ENCODE results near the gene CISD2.
A peak's percentile ranks its signal among the peaks of the same experiment; 100 is the strongest.
"Not testable (repeated sequence)": the region's sequence is repeated elsewhere in the genome, so short reads cannot be mapped to it uniquely, and the experiment has no call there.

The CISD2 gene

DNA sequence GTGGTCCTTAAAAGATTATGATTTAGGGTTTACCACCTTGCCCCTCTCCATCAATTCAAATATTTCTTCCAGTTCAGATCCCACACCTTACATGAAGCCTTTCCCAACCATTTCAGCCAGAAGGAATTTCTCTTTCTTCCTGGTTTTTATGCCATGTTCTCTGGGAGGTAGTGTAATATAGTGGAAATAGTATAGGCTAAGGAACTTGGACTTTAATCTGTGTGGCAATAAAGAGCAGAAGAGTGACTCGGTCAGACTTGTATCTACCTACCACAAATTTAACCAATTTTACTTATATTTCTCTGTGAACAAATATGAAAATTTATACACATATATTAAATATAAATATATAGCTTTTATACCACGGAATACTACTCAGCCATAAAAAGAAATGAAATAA is 18.4 kb upstream of the CISD2 start:
- H3K4me1 ChIP-seq (ENCODE audit: control insufficient read depth, insufficient read depth, low read length): peaks cover 3% of the 10 kb centered on the region; the same call in 1 of the 2 replicates
- no peak overlapping the region for H3K9ac ChIP-seq (ENCODE audit: low read length)
- no peak overlapping the region for H3K27ac ChIP-seq (ENCODE audit: low read depth, low read length)
- H3K27me3 ChIP-seq (ENCODE audit: control insufficient read depth, insufficient read depth, low read length): no peaks in the 10 kb centered on the region
- H3K36me3 ChIP-seq (ENCODE audit: control insufficient read depth, insufficient read depth, low read length): no peaks in the 10 kb centered on the region
- H3K4me3 ChIP-seq (ENCODE audit: low read depth, low read length): no peak overlapping the region
- H3K9me3 ChIP-seq (ENCODE audit: control insufficient read depth, insufficient read depth, low read depth, low read length): no peaks in the 10 kb centered on the region

DNA sequence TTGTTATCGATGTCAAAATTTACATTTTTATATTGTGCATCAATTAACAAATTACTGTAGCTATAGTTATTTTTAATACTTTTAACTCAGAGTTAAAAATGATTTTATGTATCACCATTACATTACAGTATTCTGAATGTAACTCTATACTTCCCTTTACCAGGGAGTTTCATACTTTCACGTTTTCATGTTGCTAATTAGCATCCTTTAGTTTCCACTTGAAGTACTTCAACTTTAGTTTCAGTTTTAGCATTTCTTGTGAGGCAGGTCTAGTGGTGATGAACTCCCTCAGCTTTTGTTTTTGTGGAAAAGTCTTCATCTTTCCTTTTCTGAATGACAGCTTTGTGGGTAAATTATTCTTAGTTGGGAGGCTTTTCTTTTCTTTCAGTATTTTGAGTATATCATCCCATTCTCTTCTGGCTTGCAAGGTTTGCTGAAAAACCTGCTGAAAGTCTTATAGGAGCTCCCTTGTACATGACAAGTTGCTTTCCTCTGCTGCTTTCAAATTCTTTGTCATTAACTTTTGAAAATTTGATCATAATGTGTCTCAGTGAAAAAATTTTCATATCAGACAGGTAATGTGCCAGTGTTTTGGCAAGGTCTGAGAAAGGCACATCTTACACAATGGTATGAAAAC is 9.8 kb upstream of the CISD2 start:
- Histone ChIP-seq H3K27me3 (ENCODE audit: control insufficient read depth, insufficient read depth, low read length) (no peaks in the 10 kb centered on the region), H3K36me3 (ENCODE audit: control insufficient read depth, insufficient read depth, low read length) (peaks cover 6% of the 10 kb centered on the region), H3K9me3 (ENCODE audit: control insufficient read depth, insufficient read depth, low read depth, low read length) (peaks cover 15% of the 10 kb centered on the region), H3K4me1 (ENCODE audit: control insufficient read depth, insufficient read depth, low read length) (no peaks in the 10 kb centered on the region), H3K9ac (ENCODE audit: low read length) (no peak overlapping the region), H3K4me3 (ENCODE audit: low read depth, low read length) (no peak overlapping the region), H3K27ac (ENCODE audit: low read depth, low read length) (no peak overlapping the region)

DNA sequence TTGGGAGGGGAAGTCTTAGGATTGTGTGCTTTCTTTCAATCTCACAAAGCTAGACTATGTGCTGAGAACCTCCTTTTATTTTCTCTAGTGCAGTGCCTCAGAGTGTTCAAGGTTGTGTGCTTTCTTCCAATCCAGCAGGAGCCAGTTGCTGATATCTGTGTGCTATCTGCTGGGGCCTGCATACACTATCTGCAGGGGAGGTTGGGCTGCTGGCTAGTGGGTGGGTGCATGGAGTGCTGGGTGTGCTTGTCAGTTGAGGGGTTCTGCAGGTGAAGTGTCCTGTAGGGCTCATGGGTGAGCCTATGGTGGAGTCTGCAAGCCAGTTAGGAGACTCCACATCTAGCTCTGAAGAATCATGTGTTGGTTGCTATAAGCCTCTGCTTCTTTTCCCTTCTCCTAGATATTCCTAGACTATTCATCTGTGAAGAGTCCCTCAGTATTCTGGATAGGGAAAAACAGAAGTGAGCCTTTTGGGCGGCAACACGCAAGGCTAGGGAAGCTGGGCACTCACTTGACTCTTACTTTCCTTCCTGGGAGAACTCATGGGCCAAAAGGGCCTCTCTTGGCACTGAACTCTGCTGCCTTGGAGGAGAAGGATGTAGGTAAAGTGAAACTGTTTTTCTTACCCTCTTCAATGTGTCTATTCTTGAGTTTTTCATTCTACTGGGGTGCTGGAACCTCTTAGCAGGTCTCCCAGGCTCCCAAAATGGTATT is 8.0 kb upstream of the CISD2 start:
- Histone ChIP-seq H3K4me3 (ENCODE audit: low read depth, low read length) (no peak overlapping the region), H3K27me3 (ENCODE audit: control insufficient read depth, insufficient read depth, low read length) (no peaks in the 10 kb centered on the region), H3K9me3 (ENCODE audit: control insufficient read depth, insufficient read depth, low read depth, low read length) (peaks cover 15% of the 10 kb centered on the region)

DNA sequence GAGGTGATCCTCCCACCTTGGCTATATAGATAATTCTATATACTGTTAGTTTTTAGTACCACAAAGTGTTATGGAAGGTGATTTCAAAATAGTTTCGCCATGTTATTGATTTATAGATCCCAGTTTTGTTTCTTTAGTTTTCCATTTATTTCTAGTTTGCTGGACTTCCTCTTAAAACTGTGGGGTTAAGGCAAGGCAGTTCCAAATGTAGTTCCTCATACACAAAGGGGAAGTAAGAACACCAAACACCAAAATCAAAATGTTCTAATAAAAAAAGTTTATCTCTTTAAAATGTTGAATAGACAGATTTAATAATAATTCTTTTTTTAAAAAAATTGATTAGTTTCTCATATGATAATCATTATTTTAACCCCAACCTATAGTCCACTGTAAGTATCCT is 6.8 kb upstream of the CISD2 start:
- Histone ChIP-seq H3K36me3 (ENCODE audit: control insufficient read depth, insufficient read depth, low read length) (peaks cover 6% of the 10 kb centered on the region), H3K4me3 (ENCODE audit: low read depth, low read length) (no peak overlapping the region), H3K9ac (ENCODE audit: low read length) (no peak overlapping the region), H3K9me3 (ENCODE audit: control insufficient read depth, insufficient read depth, low read depth, low read length) (peaks cover 15% of the 10 kb centered on the region), H3K4me1 (ENCODE audit: control insufficient read depth, insufficient read depth, low read length) (no peaks in the 10 kb centered on the region), H3K27ac (ENCODE audit: low read depth, low read length) (no peak overlapping the region), H3K27me3 (ENCODE audit: control insufficient read depth, insufficient read depth, low read length) (no peaks in the 10 kb centered on the region)

More for the DNA sequence above, 8.0 kb upstream of the CISD2 start:
- H3K36me3 ChIP-seq (ENCODE audit: control insufficient read depth, insufficient read depth, low read length): peaks cover 6% of the 10 kb centered on the region
- no peak overlapping the region for H3K9ac ChIP-seq (ENCODE audit: low read length)
- H3K4me1 ChIP-seq (ENCODE audit: control insufficient read depth, insufficient read depth, low read length): no peaks in the 10 kb centered on the region
- no peak overlapping the region for H3K27ac ChIP-seq (ENCODE audit: low read depth, low read length)

DNA sequence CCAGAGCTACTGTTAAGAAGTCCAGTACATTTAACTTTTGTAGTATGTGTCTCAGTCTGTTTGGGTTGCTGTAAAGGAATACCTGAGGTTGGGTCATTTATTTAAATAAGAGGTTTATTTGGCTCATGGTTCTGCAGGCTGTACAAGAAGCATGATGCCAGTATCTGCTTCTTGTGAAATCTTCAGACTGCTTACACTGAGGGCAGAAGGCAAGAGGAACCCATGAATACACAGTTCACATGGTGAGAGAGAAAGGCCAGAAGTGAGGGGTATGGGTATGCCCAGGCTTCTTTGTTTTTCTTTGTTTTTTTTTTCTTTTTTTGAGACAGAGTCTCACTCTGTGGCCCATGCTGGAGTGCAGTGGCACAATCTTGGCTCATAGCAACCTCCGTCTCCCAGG is 6.0 kb upstream of the CISD2 start:
- Histone ChIP-seq H3K9me3 (ENCODE audit: control insufficient read depth, insufficient read depth, low read depth, low read length) (peaks cover 15% of the 10 kb centered on the region), H3K4me1 (ENCODE audit: control insufficient read depth, insufficient read depth, low read length) (peaks cover 6% of the 10 kb centered on the region; the same call in 1 of the 2 replicates), H3K9ac (ENCODE audit: low read length) (no peak overlapping the region), H3K4me3 (ENCODE audit: low read depth, low read length) (no peak overlapping the region), H3K36me3 (ENCODE audit: control insufficient read depth, insufficient read depth, low read length) (peaks cover 6% of the 10 kb centered on the region), H3K27me3 (ENCODE audit: control insufficient read depth, insufficient read depth, low read length) (no peaks in the 10 kb centered on the region), H3K27ac (ENCODE audit: low read depth, low read length) (no peak overlapping the region)

DNA sequence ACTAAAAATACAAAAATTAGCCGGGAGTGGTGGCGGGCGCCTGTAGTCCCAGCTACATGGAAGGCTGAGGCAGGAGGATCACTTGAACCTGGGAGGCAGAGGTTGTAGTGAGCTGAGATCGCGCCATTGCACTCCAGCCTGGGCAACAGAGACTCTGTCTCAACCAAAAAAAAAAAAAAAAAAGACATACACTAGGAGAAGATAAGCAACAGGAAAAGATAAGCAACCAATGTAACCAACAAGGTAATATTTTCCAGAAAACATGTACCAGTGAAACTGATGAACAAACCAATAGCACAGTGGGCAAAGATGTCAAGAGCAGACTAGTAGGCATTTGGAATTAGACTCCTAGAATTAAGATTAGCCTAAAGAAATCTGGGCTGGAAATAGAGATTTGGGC is 3.5 kb upstream of the CISD2 start:
- not testable (repeated sequence) for H3K27ac ChIP-seq (ENCODE audit: low read depth, low read length); H3K36me3 ChIP-seq (ENCODE audit: control insufficient read depth, insufficient read depth, low read length); H3K27me3 ChIP-seq (ENCODE audit: control insufficient read depth, insufficient read depth, low read length); H3K9me3 ChIP-seq (ENCODE audit: control insufficient read depth, insufficient read depth, low read depth, low read length); H3K9ac ChIP-seq (ENCODE audit: low read length); H3K4me1 ChIP-seq (ENCODE audit: control insufficient read depth, insufficient read depth, low read length); H3K4me3 ChIP-seq (ENCODE audit: low read depth, low read length)

DNA sequence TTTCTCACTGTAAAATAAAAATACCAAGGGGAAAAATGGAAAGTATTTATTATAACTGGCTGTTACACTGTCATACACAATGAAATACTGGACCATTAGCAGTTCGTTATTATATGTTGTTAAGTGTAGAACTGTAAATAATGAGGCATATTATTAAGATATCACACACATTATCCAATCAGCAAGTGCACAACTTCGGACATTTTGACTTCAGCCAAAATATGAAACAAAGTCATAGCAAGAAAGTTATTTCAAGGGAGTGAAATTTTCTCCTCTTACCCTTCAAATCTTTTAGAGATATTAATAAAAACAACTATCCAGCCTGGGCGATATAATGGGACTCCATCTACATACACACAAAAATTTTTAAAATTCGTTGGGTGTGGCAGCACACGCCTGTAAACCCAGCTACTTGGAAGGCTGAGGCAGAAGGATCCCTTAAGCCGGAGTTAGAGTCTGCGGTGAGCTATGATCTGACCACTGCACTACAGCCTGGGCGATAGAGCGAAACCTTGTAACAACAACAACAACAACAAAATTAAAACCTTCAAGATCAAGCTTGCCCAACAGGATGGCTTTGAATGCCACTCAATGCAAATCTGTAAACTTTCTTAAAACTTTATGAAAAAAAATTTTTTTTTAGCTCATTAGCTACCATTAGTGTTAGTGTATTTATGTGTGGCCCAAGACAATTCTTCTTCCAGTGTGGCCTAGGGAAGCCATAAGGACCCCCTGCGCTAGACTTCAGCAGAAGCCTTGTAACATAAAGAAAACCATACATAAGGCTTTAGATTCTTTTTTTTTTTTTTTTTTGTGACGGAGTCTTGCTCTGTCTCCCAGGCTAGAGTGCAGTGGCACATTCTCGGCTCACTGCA is 1.3 kb upstream of the CISD2 start:
- H3K9me3 ChIP-seq (ENCODE audit: control insufficient read depth, insufficient read depth, low read depth, low read length): no peaks in the 10 kb centered on the region
- no peaks in the 10 kb centered on the region for H3K27me3 ChIP-seq (ENCODE audit: control insufficient read depth, insufficient read depth, low read length)
- no peak overlapping the region for H3K27ac ChIP-seq (ENCODE audit: low read depth, low read length)
- peaks cover 7% of the 10 kb centered on the region; the same call in 1 of the 2 replicates for H3K4me1 ChIP-seq (ENCODE audit: control insufficient read depth, insufficient read depth, low read length)
- peak overlapping the region; percentile 4 for H3K9ac ChIP-seq (ENCODE audit: low read length)
- H3K4me3 ChIP-seq (ENCODE audit: low read depth, low read length): peak overlapping the region; percentile 84
- H3K36me3 ChIP-seq (ENCODE audit: control insufficient read depth, insufficient read depth, low read length): no peaks in the 10 kb centered on the region

DNA sequence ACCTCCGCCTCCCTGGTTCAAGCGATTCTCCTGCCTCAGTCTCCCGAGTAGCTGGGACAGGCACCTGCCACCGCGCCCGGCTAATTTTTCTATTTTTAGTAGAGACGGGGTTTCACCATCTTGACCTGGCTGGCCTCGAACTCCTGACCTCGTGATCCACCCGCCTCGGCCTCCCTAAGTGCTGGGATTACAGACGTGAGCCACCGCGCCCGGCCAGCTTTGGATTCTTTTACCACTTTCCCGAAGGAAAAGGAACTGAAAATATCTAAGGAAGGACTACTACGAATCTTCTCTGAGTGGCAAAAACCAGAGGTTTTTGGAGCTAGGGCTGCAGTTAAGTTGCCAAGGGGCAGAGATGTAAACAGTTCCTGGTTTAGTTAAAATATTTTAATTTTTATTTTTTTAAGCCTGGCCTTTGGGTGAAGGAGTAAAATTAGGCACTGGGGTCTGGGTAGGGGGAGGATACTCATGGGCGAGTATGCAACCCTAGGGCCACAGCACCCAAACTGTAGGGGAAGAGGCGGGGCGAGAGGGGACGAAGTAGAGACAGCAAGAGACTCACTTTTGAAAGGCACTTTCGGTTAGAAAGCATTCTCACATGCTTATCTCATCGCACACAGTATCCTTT is 525 bp upstream of the CISD2 start:
- H3K4me1 ChIP-seq (ENCODE audit: control insufficient read depth, insufficient read depth, low read length): peaks cover 7% of the 10 kb centered on the region; the same call in 1 of the 2 replicates
- no peaks in the 10 kb centered on the region for H3K27me3 ChIP-seq (ENCODE audit: control insufficient read depth, insufficient read depth, low read length)
- peak overlapping the region; percentile 84 for H3K4me3 ChIP-seq (ENCODE audit: low read depth, low read length)
- H3K9ac ChIP-seq (ENCODE audit: low read length): peak overlapping the region; percentile 65
- H3K36me3 ChIP-seq (ENCODE audit: control insufficient read depth, insufficient read depth, low read length): peaks cover 5% of the 10 kb centered on the region; the same call in 1 of the 2 replicates
- no peaks in the 10 kb centered on the region for H3K9me3 ChIP-seq (ENCODE audit: control insufficient read depth, insufficient read depth, low read depth, low read length)
- peak overlapping the region; percentile 63 for H3K27ac ChIP-seq (ENCODE audit: low read depth, low read length)

DNA sequence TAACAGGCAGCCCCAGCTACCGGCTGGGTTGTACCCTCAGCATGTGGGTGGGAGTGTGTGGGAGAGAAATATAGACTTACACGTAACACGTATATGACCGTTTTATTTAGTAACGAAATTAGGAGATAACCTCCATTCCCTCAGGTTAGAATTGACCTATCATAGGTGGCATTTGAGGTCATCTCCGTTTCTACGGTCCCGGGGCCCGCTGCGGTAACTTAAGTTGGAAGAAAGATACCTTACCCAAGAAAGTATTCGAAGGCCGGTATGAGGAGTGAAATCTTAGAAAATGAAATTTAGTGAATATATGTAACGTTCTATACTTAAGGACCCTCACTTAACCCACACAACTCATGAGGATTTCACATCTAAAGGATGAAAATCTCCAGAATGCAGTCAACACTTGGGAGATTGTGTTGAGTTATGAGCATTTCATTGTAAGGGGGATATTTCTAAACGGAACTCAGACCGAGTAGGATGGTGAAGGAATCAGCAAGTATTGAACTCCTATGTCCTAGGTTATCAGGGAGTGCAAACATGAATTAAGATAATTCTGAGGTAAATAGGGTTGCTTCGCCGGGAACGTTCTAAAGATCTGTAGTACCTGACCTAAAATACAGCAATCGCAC is 891 bp downstream of the CISD2 start:
- peaks cover 12% of the 10 kb centered on the region for H3K36me3 ChIP-seq (ENCODE audit: control insufficient read depth, insufficient read depth, low read length)
- H3K27me3 ChIP-seq (ENCODE audit: control insufficient read depth, insufficient read depth, low read length): no peaks in the 10 kb centered on the region
- H3K9ac ChIP-seq (ENCODE audit: low read length): peak overlapping the region; percentile 96
- peak overlapping the region; percentile 63; the same call in 1 of the 2 replicates for H3K27ac ChIP-seq (ENCODE audit: low read depth, low read length)
- H3K9me3 ChIP-seq (ENCODE audit: control insufficient read depth, insufficient read depth, low read depth, low read length): no peaks in the 10 kb centered on the region; the same call in 1 of the 2 replicates
- peaks cover 7% of the 10 kb centered on the region; the same call in 1 of the 2 replicates for H3K4me1 ChIP-seq (ENCODE audit: control insufficient read depth, insufficient read depth, low read length)
- H3K4me3 ChIP-seq (ENCODE audit: low read depth, low read length): peak overlapping the region; percentile 84

DNA sequence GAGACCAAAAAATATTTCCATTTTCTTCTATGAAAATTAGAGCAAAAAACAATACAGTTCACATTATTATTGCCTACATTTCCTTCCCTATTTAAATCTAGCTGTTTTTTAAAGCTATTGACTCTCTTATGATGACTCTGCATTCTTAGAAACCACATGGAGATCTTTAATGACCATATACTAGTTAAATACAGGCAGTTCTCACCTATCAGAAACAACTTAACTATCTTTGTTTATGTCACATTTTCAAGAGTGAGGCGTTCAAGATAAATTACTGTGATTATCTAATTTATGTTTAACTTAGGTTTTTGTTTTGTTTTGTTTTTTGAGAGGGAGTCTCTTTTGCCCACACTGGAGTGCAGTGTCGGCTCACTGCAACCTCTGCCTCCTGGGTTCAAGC is 3.0 kb downstream of the CISD2 start:
- no peak overlapping the region for H3K4me3 ChIP-seq (ENCODE audit: low read depth, low read length)
- peaks cover 16% of the 10 kb centered on the region for H3K9me3 ChIP-seq (ENCODE audit: control insufficient read depth, insufficient read depth, low read depth, low read length)
- H3K4me1 ChIP-seq (ENCODE audit: control insufficient read depth, insufficient read depth, low read length): peaks cover 7% of the 10 kb centered on the region; the same call in 1 of the 2 replicates
- no peaks in the 10 kb centered on the region for H3K27me3 ChIP-seq (ENCODE audit: control insufficient read depth, insufficient read depth, low read length)
- no peak overlapping the region for H3K27ac ChIP-seq (ENCODE audit: low read depth, low read length)
- H3K9ac ChIP-seq (ENCODE audit: low read length): no peak overlapping the region
- peaks cover 33% of the 10 kb centered on the region for H3K36me3 ChIP-seq (ENCODE audit: control insufficient read depth, insufficient read depth, low read length)

Measured in HUES6 (cell line).